NCI-H1417 (cell line): ENCODE measurements around the gene TMEM260.
"Not testable (repeated sequence)": the region's sequence is repeated elsewhere in the genome, so short reads cannot be mapped to it uniquely, and the experiment has no call there.

Experiments used
- DNase-seq, 3 experiments: peaks; one replicate each; lab custom pipeline; 2025; lab: John Stamatoyannopoulos, UW

TMEM260 gene

DNA sequence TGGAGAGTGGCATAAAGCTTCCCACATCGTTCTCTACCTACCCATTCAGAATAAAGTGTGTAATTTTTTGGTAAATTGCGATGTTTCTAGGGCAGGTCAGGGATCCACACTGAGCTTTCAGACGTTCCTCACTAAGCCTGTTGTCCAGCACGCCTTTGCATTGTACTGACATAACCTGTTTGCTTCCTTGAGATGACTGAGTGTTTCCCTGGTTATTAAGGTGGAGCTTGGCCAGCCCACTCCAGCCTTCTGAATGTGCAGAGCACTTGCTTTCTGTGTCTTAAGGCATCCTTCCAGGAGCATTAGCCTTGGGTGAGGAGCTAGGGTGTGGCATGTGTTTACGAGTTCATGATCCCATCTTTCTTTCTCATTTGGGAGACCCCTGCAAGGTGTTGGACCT, 96.4 kb downstream of the TMEM260 start:
- no peak for DNase-seq

DNA sequence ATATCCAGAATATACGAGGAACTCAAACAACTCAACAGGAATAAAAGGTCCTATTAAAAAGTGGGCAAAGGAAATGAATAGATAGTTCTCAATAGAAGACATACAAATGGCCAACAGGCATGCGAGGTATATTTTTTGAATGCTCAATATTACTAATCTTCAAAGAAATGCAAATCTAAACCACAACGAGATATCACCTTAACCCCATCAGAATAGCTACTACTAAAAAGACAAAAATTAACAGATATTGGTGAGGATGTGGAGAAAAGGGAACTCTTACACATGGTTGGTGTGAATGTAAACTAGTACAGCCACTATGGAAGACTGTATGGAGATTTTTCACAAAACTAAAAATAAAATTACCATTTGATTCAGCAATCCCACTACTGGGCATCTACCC, 99.2 kb downstream of the TMEM260 start:
- DNase-seq, result no peak

DNA sequence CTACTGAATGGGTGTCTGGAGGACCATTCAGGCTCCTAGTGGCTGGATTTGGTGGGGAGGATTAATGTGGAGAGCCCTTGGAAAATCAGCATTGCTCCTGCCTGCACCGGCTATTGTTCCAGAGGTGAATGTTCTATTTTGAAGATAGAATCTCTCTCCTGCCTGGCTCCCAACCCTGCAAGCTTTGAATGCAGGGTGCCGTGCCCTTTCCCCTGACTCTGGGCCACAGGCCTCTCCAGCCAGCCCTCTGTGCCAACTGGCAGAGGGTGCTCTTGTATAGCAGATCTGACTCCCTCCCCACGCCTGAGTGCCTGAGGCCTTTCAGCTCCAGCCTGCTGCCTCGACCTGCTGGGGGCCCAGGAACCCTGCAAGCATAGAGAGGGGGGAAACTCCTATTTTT, 106.8 kb downstream of the TMEM260 start:
- peak; percentile 57 to 89 (median 77) for DNase-seq

DNA sequence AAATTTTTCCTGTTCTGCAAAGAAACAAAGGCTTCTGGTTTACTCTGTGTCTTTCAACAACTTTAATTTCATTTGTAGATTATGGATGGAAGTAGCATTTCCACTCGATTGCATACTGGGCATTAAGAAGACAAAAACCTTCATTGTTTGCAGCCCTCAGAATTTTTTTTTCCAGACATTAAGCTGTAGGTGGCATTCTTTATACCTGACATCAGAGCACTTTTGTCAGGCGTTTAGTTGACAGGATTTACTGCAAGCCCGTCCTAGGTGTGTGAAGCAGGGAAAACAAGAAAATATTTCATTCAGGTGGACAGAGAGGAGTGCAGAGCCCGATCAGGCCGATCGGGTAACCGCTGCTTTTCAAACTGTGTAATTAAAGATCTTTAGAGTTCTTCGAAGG, 107.5 kb downstream of the TMEM260 start:
- DNase-seq, result peak in 2 of 3 experiments; percentile 47 to 83

DNA sequence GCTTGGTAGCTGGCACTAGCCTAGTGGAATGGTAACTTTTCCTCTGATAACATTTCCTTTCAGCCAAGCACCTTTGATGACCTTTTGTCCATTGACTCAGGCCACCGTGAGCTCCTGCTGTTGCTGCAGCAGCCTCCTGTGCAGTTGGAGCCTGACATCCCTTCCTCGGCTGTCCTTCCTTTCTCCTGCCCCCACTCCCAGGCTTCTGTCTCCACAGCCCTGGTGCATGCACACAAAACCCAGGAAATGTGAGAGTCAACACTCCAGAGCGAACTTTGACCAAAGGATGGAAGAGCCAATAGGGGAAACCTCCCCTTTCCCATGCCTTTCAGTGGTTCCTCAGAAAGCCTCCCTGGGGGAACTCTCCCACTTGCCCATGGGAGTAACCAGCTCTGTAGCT, 115.0 kb downstream of the TMEM260 start:
- no peak for DNase-seq

DNA sequence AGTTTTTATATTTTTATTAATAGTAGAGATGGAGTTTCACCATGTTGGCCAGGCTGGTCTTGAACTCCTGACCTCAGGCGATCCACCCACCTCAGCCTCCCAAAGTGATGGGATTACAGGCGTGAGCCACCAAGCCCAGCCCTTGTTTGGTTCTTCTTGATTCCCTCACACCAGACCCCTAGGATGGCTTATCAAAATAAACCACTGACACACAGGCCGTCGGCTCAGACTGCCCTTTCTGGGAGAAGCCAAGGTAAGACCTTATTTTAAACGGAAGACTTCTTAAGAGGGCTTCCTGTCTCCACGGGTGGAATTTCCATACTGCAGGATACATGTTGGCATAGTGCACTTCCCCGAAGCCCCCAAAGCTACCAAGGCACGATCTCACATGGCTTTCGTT, 115.6 kb downstream of the TMEM260 start:
- DNase-seq, result not testable (repeated sequence)
